ENCODE measurements around the gene CCDC121.

The CCDC121 gene

DNA sequence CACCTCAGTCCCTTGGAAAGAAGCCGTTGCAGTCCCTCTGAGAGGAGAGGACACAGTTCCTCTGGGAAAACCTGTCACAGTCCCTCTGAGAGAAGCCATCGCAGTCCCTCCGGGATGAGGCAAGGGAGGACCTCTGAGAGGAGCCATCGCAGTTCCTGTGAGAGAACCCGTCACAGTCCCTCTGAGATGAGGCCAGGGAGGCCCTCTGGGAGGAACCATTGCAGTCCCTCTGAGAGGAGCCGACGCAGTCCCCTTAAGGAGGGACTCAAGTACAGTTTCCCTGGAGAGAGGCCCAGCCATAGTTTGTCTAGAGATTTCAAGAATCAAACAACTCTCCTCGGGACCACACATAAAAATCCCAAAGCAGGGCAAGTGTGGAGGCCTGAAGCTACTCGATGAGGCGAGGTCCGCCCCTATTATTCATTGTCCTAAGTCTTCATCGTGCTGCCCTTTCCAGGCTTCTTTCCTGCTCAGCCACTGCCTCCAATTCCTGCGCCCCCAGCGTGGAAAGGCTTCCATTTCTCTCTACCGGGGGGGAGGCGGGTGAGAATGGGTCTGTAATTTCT lies 46.6 kb downstream of the CCDC121 start:
- peak overlapping the region; percentile 99; the same call in 1 of the 2 replicates for H3K4me3 ChIP-seq (ENCODE audit: low read length)
- no peak for TF ChIP-seq ZNF274 (IDR thresholded peaks at IDR 0.05; ENCODE audit: low read depth, low read length)

DNA sequence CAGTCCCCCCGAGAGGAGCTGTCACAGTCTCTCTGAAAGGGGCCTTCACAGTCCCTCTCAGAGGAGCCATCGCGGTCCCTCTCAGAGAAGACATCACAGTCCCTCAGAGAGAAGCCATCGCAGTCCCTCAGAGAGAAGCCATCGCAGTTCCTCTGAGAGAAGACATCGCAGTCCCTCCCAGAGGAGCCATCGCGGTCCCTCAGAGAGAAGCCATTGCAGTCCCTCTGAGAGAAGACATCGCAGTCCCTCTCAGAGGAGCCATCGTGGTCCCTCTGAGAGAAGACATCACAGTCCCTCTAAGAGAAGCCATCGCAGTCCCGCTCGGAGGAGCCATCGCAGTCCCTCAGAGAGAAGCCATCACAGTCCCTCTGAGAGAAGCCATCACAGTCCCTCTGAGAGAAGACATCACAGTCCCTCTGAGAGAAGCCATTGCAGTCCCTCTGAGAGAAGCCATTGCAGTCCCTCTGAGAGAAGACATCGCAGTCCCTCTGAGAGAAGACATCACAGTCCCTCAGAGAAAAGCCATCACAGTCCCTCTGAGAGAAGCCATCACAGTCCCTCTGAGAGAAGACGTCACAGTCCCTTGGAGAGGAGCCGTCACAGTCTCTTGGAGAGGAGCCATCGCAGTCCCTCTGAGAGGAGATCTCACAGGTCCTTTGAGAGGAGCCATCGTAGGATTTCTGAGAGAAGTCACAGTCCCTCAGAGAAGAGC lies 47.2 kb downstream of the CCDC121 start:
- no peak overlapping the region for H3K4me3 ChIP-seq (ENCODE audit: low read length)
- no peak for TF ChIP-seq ZNF274 (IDR thresholded peaks at IDR 0.05; ENCODE audit: low read depth, low read length)

All from GM08714 (cell line).